ENCODE measurements around the gene CNKSR2.

Gene CNKSR2

DNA sequence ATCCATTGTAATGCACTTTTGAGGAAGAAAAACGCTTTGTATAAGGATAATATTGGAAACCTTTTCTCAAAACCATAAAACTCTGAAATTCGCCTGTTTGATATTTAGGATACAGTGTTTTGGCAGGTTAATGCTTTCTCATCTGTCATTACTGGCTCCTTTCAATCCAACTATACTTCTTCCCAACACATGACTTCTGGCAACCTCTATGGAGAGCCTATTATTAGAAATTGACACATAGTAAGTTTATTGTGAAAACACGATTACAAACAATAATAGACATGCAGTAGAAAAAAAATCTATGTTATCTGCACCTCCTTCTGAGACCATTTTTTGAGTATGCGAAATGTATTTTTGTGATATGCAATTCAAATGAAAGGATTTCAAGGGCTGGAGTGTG, 288.5 kb downstream of the CNKSR2 start:
- DNase-seq (ENCODE audit: low read depth in 2 of 2, low spot score in 1 of 2): no peak

GRCh38 chrX:21666252-21666651, 292.0 kb downstream of the CNKSR2 start:
- DNase-seq (ENCODE audit: low read depth in 2 of 2, low spot score in 1 of 2): no peak

DNA sequence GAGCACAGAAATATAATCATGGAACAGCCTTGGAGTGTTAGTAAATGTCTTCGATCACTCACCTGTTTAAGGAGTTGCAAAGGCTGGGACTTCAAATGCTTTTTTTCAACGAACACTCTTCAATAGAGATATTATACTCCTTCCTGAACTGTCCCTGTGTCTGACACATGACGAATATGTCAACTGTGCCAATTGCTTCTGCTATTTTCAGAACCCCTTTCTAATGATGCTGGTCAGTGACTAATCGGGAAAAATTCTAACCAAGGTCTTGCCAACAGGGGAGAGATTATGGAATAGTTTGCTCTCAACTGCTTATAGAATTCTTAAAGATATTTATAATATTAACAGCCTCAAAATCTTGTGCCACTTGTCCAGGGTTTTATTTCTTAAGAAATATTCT, 292.5 kb downstream of the CNKSR2 start:
- DNase-seq (ENCODE audit: low read depth in 2 of 2, low spot score in 1 of 2): no peak

GRCh38 chrX:21674430-21675186, 300.4 kb downstream of the CNKSR2 start:
- no peak for DNase-seq (ENCODE audit: low read depth in 2 of 2, low spot score in 1 of 2)

GRCh38 chrX:21675931-21676330, 301.7 kb downstream of the CNKSR2 start:
- DNase-seq (ENCODE audit: low read depth in 2 of 2, low spot score in 1 of 2): no peak

DNA sequence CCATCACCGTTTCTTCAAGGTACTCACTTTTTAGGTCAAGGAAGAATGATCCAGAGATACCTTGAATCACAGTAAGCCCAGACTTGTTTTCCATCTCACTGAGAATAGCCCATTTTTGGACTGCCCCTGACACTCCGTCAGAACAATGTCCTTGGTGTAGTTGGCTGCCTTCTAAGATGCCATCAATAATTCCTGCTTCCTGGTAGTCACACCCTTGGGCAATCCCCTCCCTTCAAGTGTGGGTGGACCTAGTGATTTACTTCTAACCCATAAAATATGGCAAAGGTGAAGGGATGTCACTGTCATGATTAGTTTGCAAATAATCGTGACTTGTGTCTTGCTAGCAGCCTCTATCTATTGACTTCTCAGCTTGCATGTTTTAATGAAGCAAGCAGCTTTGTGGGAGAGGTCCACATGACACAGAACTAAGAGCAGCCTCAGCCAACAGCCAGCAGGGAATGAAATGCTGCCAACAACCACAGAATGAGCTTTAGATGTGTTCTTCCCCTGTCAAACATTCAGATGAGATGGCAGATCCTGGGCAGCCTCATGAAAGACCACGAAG, 303.9 kb downstream of the CNKSR2 start:
- DNase-seq (ENCODE audit: low read depth in 2 of 2, low spot score in 1 of 2): no peak

DNA sequence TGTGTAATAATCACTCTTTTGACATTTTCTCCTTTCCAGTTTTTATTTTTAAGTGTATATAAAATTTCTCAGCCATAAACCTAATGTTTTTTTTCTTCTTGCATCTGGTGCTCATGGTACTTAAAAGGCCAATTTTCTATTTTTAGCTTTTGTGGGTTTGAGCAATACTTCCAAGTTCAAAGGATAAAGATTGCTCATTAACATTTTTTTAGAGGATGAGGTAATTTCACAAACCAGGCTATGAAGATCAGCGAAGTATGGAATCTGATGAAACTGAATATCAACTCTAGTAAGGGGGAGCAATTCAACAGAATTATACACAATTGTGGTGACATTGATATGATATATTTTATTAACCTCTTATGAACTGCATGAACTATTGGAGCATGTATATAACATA, 309.7 kb downstream of the CNKSR2 start:
- DNase-seq (ENCODE audit: low read depth in 2 of 2, low spot score in 1 of 2): no peak

- DNase-seq (ENCODE audit: low read depth in 2 of 2, low spot score in 1 of 2): no peak
Measured at GRCh38 chrX:21691512-21692018, 317.3 kb downstream of the CNKSR2 start.

DNA sequence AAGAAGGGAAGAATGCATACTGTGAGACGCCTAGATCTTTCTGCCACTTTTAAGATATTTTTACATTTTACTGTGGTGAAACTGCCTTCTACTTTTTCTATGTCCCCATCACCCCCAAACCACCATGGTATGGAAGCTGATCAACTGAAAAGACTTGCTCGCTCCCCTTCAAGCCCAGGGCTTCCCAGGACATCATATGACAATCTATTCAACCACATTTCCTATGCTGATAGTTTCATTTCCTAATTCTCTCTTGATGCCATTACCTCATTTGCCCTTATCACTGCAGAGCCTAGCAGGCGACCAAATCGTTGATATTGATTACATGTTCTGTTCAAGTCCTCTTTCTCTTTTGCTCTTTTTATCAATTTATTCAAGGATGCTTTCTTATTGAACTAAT, 324.1 kb downstream of the CNKSR2 start:
- no peak for DNase-seq (ENCODE audit: low read depth in 2 of 2, low spot score in 1 of 2)

GRCh38 chrX:21699136-21699535, 324.9 kb downstream of the CNKSR2 start:
- DNase-seq (ENCODE audit: low read depth in 2 of 2, low spot score in 1 of 2): no peak

- DNase-seq (ENCODE audit: low read depth in 2 of 2, low spot score in 1 of 2): no peak
Measured at GRCh38 chrX:21700275-21700674, 326.1 kb downstream of the CNKSR2 start.

DNA sequence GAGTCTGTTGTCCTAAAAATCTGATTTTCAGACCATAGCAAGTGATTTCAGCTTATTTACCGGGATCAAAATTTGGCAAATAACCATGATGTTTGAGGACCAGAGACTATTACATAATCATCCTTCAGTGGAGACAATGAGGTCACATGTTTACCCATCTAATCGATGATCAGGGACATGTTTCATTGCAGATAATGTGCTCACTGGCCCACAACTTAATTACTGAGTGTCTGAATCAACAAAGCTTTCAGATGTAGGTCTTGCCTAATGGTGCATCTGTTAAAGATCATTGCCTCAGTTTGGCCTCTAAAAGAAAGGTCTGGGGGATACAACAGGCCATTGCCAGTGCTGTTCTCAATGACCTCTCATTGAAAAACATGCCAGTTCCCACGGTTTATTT, 326.7 kb downstream of the CNKSR2 start:
- no peak for DNase-seq (ENCODE audit: low read depth in 2 of 2, low spot score in 1 of 2)

GRCh38 chrX:21702725-21703124, 328.5 kb downstream of the CNKSR2 start:
- DNase-seq (ENCODE audit: low read depth in 2 of 2, low spot score in 1 of 2): no peak
